ENCODE data around the gene COQ5. TPM values are rescaled to one million over a fixed set of nuclear protein-coding genes. Genes with fewer than 3 reads are reported as not detected.
A peak's percentile ranks its signal among the peaks of the same experiment; 100 is the strongest.

Gene COQ5
- polyA plus RNA-seq, 4 donors, result 33.2 to 50.8 (median 41.4) TPM

GRCh38 chr12:120496413-120497340 lies 32.3 kb downstream of the COQ5 start:
- Histone ChIP-seq H3K36me3 (ENCODE audit: control insufficient read depth in 3 of 3, insufficient read depth in 2 of 3, low read depth in 1 of 3, low read length in 3 of 3) (peaks cover under 1 to 9% (median 1%) of the 10 kb centered on the region in 3 donors), H3K27ac (ENCODE audit: low read depth in 1 of 3, low read length in 2 of 3) (peak overlapping the region in 2 of 3 donors; percentile 79 to 89), H3K9me3 (ENCODE audit: control insufficient read depth in 2 of 2, insufficient read depth in 1 of 2, low read depth in 1 of 2, low read length in 1 of 2) (no peaks in the 10 kb centered on the region), H3K4me3 (ENCODE audit: low read depth in 1 of 3, low read length in 3 of 3) (peak overlapping the region; percentile 88 to 99 (median 95)), H3K27me3 (ENCODE audit: control insufficient read depth in 3 of 3, insufficient read depth in 3 of 3, low read length in 3 of 3) (no peaks in the 10 kb centered on the region), H3K4me1 (ENCODE audit: control insufficient read depth in 3 of 3, insufficient read depth in 2 of 3, low read depth in 1 of 3, low read length in 2 of 3) (peaks cover 0 to 14% (median 0%) of the 10 kb centered on the region in 3 donors)
- no peak for FAIRE-seq
- WGBS, 3 donors, result 1 to 2% (median 1%) methylated on average over 45 to 47 of the region's 47 CpGs
- peak; percentile 51 to 53 for DNase-seq

GRCh38 chr12:120495731-120496412 lies 33.1 kb downstream of the COQ5 start, which contains the start of gene DYNLL1:
Gene DYNLL1, plus strand, starts transcription at chr12:120496113. Its CDS starts 309 bp downstream, at chr12:120496422.
- no peaks in the 10 kb centered on the region for H3K27me3 ChIP-seq (ENCODE audit: control insufficient read depth in 3 of 3, insufficient read depth in 3 of 3, low read length in 3 of 3)
- peak within 1 kb of the TSS; percentile 88 to 99 (median 95) for H3K4me3 ChIP-seq (ENCODE audit: low read depth in 1 of 3, low read length in 3 of 3)
- peak within 1 kb of the TSS; percentile 78 to 89 (median 79) for H3K27ac ChIP-seq (ENCODE audit: low read depth in 1 of 3, low read length in 2 of 3)
- peaks cover 0 to 9% (median 1%) of the 10 kb centered on the region in 3 donors for H3K36me3 ChIP-seq (ENCODE audit: control insufficient read depth in 3 of 3, insufficient read depth in 2 of 3, low read depth in 1 of 3, low read length in 3 of 3)
- 0 to 1% (median 1%) methylated on average over 45 to 53 of the region's 53 CpGs for WGBS, 3 donors
- peaks cover 0 to 14% (median 0%) of the 10 kb centered on the region in 3 donors for H3K4me1 ChIP-seq (ENCODE audit: control insufficient read depth in 3 of 3, insufficient read depth in 2 of 3, low read depth in 1 of 3, low read length in 2 of 3)
- DNase-seq (peak; percentile 94 to 99), FAIRE-seq (no peak)
- no peaks in the 10 kb centered on the region for H3K9me3 ChIP-seq (ENCODE audit: control insufficient read depth in 2 of 2, insufficient read depth in 1 of 2, low read depth in 1 of 2, low read length in 1 of 2)

- no peak for FAIRE-seq
- 21 to 32% (median 27%) methylated on average over 17 of the region's 17 CpGs for WGBS, 3 donors
These were observed 33.7 kb downstream of the COQ5 start for GRCh38 chr12:120495186-120495730.

GRCh38 chr12:120490833-120491512 lies 38.0 kb downstream of the COQ5 start:
- no peak for FAIRE-seq
- no peak overlapping the region for H3K27ac ChIP-seq (ENCODE audit: low read depth in 1 of 3, low read length in 2 of 3)
- 89 to 97% (median 93%) methylated on average over 2 of the region's 2 CpGs for WGBS, 3 donors

More at GRCh38 chr12:120495186-120495730, 33.7 kb downstream of the COQ5 start:
- Histone ChIP-seq H3K36me3 (ENCODE audit: control insufficient read depth in 3 of 3, insufficient read depth in 2 of 3, low read depth in 1 of 3, low read length in 3 of 3) (peaks cover 0 to 13% (median 1%) of the 10 kb centered on the region in 3 donors), H3K27ac (ENCODE audit: low read depth in 1 of 3, low read length in 2 of 3) (peak overlapping the region in 2 of 3 donors; percentile 46 to 60), H3K9me3 (ENCODE audit: control insufficient read depth in 2 of 2, insufficient read depth in 1 of 2, low read depth in 1 of 2, low read length in 1 of 2) (no peaks in the 10 kb centered on the region), H3K4me3 (ENCODE audit: low read depth in 1 of 3, low read length in 3 of 3) (peak overlapping the region; percentile 54 to 95 (median 88)), H3K4me1 (ENCODE audit: control insufficient read depth in 3 of 3, insufficient read depth in 2 of 3, low read depth in 1 of 3, low read length in 2 of 3) (peaks cover 0 to 14% (median 0%) of the 10 kb centered on the region in 3 donors), H3K27me3 (ENCODE audit: control insufficient read depth in 3 of 3, insufficient read depth in 3 of 3, low read length in 3 of 3) (no peaks in the 10 kb centered on the region)
- DNase-seq, result no peak

GRCh38 chr12:120490325-120490724 lies 38.6 kb downstream of the COQ5 start:
- no peaks in the 10 kb centered on the region for H3K9me3 ChIP-seq (ENCODE audit: control insufficient read depth in 2 of 2, insufficient read depth in 1 of 2, low read depth in 1 of 2, low read length in 1 of 2)
- DNase-seq (no peak), FAIRE-seq (no peak)
- no peak overlapping the region for H3K4me3 ChIP-seq (ENCODE audit: low read depth in 1 of 3, low read length in 3 of 3)
- H3K27ac ChIP-seq (ENCODE audit: low read depth in 1 of 3, low read length in 2 of 3), result no peak overlapping the region
- no peaks in the 10 kb centered on the region for H3K27me3 ChIP-seq (ENCODE audit: control insufficient read depth in 3 of 3, insufficient read depth in 3 of 3, low read length in 3 of 3)
- WGBS, 3 donors, result 95 to 99% (median 97%) methylated on average over 5 of the region's 5 CpGs
- peaks cover 0 to 9% (median 0%) of the 10 kb centered on the region in 3 donors for H3K4me1 ChIP-seq (ENCODE audit: control insufficient read depth in 3 of 3, insufficient read depth in 2 of 3, low read depth in 1 of 3, low read length in 2 of 3)
- H3K36me3 ChIP-seq (ENCODE audit: control insufficient read depth in 3 of 3, insufficient read depth in 2 of 3, low read depth in 1 of 3, low read length in 3 of 3), result peaks cover 0 to 18% (median 0%) of the 10 kb centered on the region in 3 donors

More at GRCh38 chr12:120490833-120491512, 38.0 kb downstream of the COQ5 start:
- peaks cover 0 to 9% (median 0%) of the 10 kb centered on the region in 3 donors for H3K4me1 ChIP-seq (ENCODE audit: control insufficient read depth in 3 of 3, insufficient read depth in 2 of 3, low read depth in 1 of 3, low read length in 2 of 3)
- no peaks in the 10 kb centered on the region for H3K9me3 ChIP-seq (ENCODE audit: control insufficient read depth in 2 of 2, insufficient read depth in 1 of 2, low read depth in 1 of 2, low read length in 1 of 2)
- DNase-seq, result no peak
- H3K36me3 ChIP-seq (ENCODE audit: control insufficient read depth in 3 of 3, insufficient read depth in 2 of 3, low read depth in 1 of 3, low read length in 3 of 3), result peaks cover 0 to 18% (median 0%) of the 10 kb centered on the region in 3 donors
- no peak overlapping the region for H3K4me3 ChIP-seq (ENCODE audit: low read depth in 1 of 3, low read length in 3 of 3)
- no peaks in the 10 kb centered on the region for H3K27me3 ChIP-seq (ENCODE audit: control insufficient read depth in 3 of 3, insufficient read depth in 3 of 3, low read length in 3 of 3)

GRCh38 chr12:120489018-120489417 lies 39.9 kb downstream of the COQ5 start:
- Histone ChIP-seq H3K4me1 (ENCODE audit: control insufficient read depth in 3 of 3, insufficient read depth in 2 of 3, low read depth in 1 of 3, low read length in 2 of 3) (no peaks in the 10 kb centered on the region), H3K9me3 (ENCODE audit: control insufficient read depth in 2 of 2, insufficient read depth in 1 of 2, low read depth in 1 of 2, low read length in 1 of 2) (no peaks in the 10 kb centered on the region), H3K27me3 (ENCODE audit: control insufficient read depth in 3 of 3, insufficient read depth in 3 of 3, low read length in 3 of 3) (no peaks in the 10 kb centered on the region), H3K27ac (ENCODE audit: low read depth in 1 of 3, low read length in 2 of 3) (no peak overlapping the region), H3K36me3 (ENCODE audit: control insufficient read depth in 3 of 3, insufficient read depth in 2 of 3, low read depth in 1 of 3, low read length in 3 of 3) (peaks cover 0 to 18% (median 0%) of the 10 kb centered on the region in 3 donors), H3K4me3 (ENCODE audit: low read depth in 1 of 3, low read length in 3 of 3) (no peak overlapping the region)
- DNase-seq, result no peak
- FAIRE-seq, result no peak
- 83 to 91% (median 89%) methylated on average over 4 of the region's 4 CpGs for WGBS, 3 donors

GRCh38 chr12:120488057-120488640 lies 40.8 kb downstream of the COQ5 start:
- no peaks in the 10 kb centered on the region for H3K27me3 ChIP-seq (ENCODE audit: control insufficient read depth in 3 of 3, insufficient read depth in 3 of 3, low read length in 3 of 3)
- 75 to 77% (median 76%) methylated on average over 5 of the region's 5 CpGs for WGBS, 3 donors
- H3K9me3 ChIP-seq (ENCODE audit: control insufficient read depth in 2 of 2, insufficient read depth in 1 of 2, low read depth in 1 of 2, low read length in 1 of 2), result no peaks in the 10 kb centered on the region
- H3K27ac ChIP-seq (ENCODE audit: low read depth in 1 of 3, low read length in 2 of 3), result no peak overlapping the region
- H3K4me3 ChIP-seq (ENCODE audit: low read depth in 1 of 3, low read length in 3 of 3), result no peak overlapping the region
- no peak for DNase-seq
- no peak for FAIRE-seq
- no peaks in the 10 kb centered on the region for H3K4me1 ChIP-seq (ENCODE audit: control insufficient read depth in 3 of 3, insufficient read depth in 2 of 3, low read depth in 1 of 3, low read length in 2 of 3)
- H3K36me3 ChIP-seq (ENCODE audit: control insufficient read depth in 3 of 3, insufficient read depth in 2 of 3, low read depth in 1 of 3, low read length in 3 of 3), result peaks cover 0 to 18% (median 0%) of the 10 kb centered on the region in 3 donors

Data from small intestine (tissue), 7 donors.